NT2/D1 (cell line): Measurements from ENCODE around the gene SPINK4.

Experiments used
- DNase-seq: peaks from one replicate; pipeline ENCODE4 v3.0.0-alpha.2; 2011; ENCODE audit warnings: low read depth, low spot score
- H3K27me3 ChIP-seq: 2 replicates; pipeline ENCODE4 v1.6.0; 2011; ENCODE audit warnings: mild to moderate bottlenecking; ENCODE audit not compliant: insufficient read length, insufficient read depth
- H3K36me3 ChIP-seq: 2 replicates; pipeline ENCODE4 v1.6.1; 2011; ENCODE audit warnings: mild to moderate bottlenecking, low read length, mixed read lengths; ENCODE audit not compliant: insufficient read depth, insufficient read length
- H3K4me1 ChIP-seq: 2 replicates; pipeline ENCODE4 v1.5.1; 2011; ENCODE audit not compliant: insufficient read depth, insufficient read length
- H3K4me3 ChIP-seq: 2 replicates; pipeline ENCODE4 v1.5.1; 2011; ENCODE audit warnings: low read depth; ENCODE audit not compliant: insufficient read length
- H3K9ac ChIP-seq: 2 replicates; pipeline ENCODE4 v1.6.0; 2011; ENCODE audit warnings: low read depth; ENCODE audit not compliant: insufficient read length
- H3K9me3 ChIP-seq: 2 replicates; pipeline ENCODE4 v1.5.1; 2011; ENCODE audit warnings: mild to moderate bottlenecking, low read length; ENCODE audit not compliant: insufficient read depth
- SUZ12 ChIP-seq: IDR thresholded peaks from 2 replicates; pipeline ENCODE4 v1.6.1; 2011; ENCODE audit not compliant: insufficient read length, insufficient read depth; ENCODE audit errors: extremely low read depth
- YY1 ChIP-seq: IDR thresholded peaks from 2 replicates; pipeline ENCODE4 v1.6.1; 2011; ENCODE audit not compliant: insufficient read length, insufficient read depth
- ZNF274 ChIP-seq: IDR thresholded peaks from 2 replicates; pipeline ENCODE4 v1.6.1; 2011; ENCODE audit warnings: mild to moderate bottlenecking, low read depth, low read length

Gene SPINK4

DNA sequence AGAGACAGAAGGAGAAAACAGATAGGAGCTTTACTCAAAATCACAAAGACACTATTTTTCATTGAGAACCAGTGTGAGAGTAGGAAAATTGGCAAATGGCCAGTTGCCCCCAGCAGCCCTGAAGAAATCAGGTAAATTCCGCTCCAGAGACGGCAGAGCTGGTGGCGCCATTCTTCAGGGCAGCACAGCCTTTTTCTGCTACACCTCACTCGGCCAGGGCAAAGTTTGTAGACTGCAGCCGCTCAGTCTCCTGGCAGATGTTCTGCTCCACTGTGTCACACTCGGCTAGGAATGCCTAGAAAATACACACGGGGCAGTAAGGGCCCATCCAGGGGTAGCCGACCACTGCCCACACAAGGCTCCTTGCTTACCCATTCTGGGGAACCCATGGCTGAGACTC, 15.0 kb downstream of the SPINK4 start:
- Histone ChIP-seq H3K4me1 (no peaks in the 10 kb centered on the region), H3K9ac (no peak overlapping the region), H3K27me3 (no peaks in the 10 kb centered on the region), H3K36me3 (peaks cover 88% of the 10 kb centered on the region), H3K4me3 (no peak overlapping the region), H3K9me3 (no peaks in the 10 kb centered on the region)
- no peak for DNase-seq
- TF ChIP-seq YY1 (no peak), ZNF274 (no peak), SUZ12 (no peak)

DNA sequence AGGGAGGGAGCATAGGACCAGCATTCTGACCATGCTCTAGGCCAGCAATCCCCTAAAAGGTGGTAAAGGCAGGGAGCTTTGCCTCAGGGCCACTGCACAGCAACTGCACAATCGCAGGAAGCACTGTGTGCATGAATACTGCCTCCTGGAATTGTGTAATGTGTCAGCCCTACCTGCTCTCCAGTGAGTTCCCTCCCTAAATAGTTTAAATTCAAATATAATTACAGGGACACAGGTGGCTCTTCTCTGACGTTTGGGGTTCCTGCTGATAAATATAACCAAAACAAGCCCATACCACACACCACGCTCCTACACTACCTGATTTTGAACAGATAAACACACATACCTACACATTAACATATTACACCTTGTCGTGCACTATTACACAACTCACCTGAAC, 15.5 kb downstream of the SPINK4 start:
- DNase-seq, result no peak
- Histone ChIP-seq H3K4me1 (no peaks in the 10 kb centered on the region), H3K27me3 (no peaks in the 10 kb centered on the region), H3K9me3 (no peaks in the 10 kb centered on the region), H3K4me3 (no peak overlapping the region), H3K36me3 (peaks cover 88% of the 10 kb centered on the region), H3K9ac (no peak overlapping the region)
- TF ChIP-seq YY1 (no peak), ZNF274 (no peak), SUZ12 (no peak)

DNA sequence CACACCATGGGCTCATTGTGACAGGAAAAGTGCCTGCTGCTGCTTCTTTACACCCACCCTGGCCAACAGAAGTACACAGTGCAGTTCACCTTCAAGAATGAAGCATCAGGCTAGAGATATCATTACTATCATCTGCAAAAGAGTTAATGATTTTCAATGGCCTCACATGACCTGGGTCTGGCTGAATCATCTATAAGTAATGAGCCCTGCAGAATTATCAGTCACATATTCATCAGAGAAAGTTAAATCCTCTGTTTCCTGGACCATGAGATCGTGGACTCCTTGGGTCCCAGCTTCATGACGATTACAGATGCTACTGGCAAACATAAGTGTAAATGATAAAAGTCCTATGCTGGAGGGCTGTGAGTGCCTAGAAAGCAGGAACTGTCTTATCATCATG, 16.3 kb downstream of the SPINK4 start:
- Histone ChIP-seq H3K9me3 (no peaks in the 10 kb centered on the region), H3K36me3 (peaks cover 94% of the 10 kb centered on the region)
- TF ChIP-seq ZNF274, result no peak
- TF ChIP-seq SUZ12, result no peak
- no peak for TF ChIP-seq YY1

DNA sequence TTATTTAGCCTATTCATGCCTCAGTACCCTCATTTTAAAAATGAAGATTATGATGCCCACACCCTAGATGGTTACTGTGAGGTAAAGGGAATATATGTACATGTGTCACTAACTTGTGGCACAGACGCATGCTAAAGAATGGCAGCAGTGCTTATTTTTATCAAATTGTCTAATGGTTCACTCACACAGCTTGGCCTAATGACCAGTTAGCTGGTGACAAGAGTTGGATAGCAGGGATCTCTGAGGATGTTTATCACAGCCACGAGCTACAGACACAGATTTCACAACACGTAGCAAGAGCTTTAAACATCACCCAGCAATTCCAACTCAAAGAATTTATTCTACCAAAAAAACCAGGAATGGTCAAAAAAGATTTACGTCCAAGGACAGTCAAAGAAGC, 17.3 kb downstream of the SPINK4 start:
- H3K9me3 ChIP-seq, result no peaks in the 10 kb centered on the region
- no peak overlapping the region for H3K4me3 ChIP-seq
- no peaks in the 10 kb centered on the region for H3K27me3 ChIP-seq
- no peak overlapping the region for H3K9ac ChIP-seq
- H3K36me3 ChIP-seq, result peaks cover 97% of the 10 kb centered on the region
- no peaks in the 10 kb centered on the region for H3K4me1 ChIP-seq
- DNase-seq, result no peak
- TF ChIP-seq ZNF274, result no peak
- TF ChIP-seq SUZ12, result no peak
- TF ChIP-seq YY1, result no peak

More for the DNA sequence above, 16.3 kb downstream of the SPINK4 start:
- H3K27me3 ChIP-seq, result no peaks in the 10 kb centered on the region
- H3K9ac ChIP-seq, result no peak overlapping the region
- no peaks in the 10 kb centered on the region for H3K4me1 ChIP-seq
- DNase-seq, result no peak
- no peak overlapping the region for H3K4me3 ChIP-seq

DNA sequence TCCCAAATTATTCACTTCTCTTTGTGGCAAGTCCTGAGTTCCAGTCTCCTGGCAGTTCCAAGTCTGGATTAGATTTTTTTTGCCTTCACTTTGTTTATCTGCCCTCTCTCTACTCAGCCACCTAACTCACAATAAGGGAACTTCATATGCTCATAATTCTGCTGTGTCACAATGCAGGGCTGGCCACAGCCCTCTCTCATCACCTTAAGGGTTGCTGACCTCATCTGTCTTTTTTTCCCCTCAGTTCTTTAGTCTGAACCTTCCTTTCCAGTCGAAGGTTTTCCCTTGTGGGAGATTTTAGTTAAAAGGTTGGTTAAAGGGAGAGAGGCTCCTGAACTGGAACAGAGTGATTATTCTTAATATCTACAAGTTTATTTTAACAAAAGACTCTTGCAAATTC, 20.4 kb downstream of the SPINK4 start:
- H3K27me3 ChIP-seq, result no peaks in the 10 kb centered on the region
- H3K9me3 ChIP-seq, result no peaks in the 10 kb centered on the region
- H3K9ac ChIP-seq, result no peak overlapping the region
- peaks cover 72% of the 10 kb centered on the region for H3K36me3 ChIP-seq
- no peaks in the 10 kb centered on the region for H3K4me1 ChIP-seq
- TF ChIP-seq SUZ12 (no peak), YY1 (no peak), ZNF274 (no peak)
- DNase-seq, result no peak
- H3K4me3 ChIP-seq, result no peak overlapping the region

DNA sequence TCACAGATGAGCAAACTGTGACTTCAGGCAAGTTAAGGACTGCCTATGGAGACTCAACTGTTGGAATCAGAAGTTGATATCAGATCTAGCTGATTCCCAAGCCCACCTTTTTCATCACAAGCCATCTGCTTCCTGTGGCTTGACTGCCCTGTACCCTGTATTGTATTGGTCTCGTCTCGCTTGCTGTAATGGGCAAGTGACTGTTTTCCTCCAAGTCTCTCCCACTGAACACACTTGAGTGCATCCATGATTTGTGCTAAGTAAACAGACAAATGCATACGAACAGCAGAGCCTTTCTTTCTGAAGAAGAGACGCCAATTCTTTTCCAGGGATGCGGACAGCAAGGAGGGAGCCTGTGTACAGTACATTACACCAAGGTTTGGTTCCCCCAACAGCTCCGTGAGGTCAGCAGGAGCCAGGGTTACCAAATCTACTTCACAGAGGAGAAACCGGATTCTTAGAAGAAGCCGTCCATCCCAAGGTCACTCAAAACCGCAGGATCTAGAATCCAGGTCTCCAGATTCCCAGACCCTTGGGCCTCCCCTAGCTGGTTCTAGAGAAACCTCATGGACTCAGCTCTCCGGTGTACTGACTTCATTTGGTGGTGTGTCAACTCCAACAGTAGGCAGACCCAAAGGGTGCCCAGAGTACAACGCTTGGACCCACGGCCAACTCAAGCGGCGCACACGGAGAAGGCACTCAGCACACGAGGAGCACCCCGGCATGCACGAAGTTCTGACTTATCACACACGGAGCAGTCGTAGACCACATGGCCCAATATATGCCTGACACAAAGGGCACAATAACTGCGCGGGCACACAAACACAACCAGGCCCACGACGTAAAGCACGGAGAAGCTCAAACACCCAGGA, 23.4 kb downstream of the SPINK4 start:
- Histone ChIP-seq H3K4me1 (no peaks in the 10 kb centered on the region), H3K27me3 (no peaks in the 10 kb centered on the region), H3K4me3 (peak overlapping the region; percentile 100), H3K9ac (peak overlapping the region; percentile 97), H3K36me3 (peaks cover 68% of the 10 kb centered on the region), H3K9me3 (no peaks in the 10 kb centered on the region)
- no peak for DNase-seq
- TF ChIP-seq YY1 (no peak), SUZ12 (no peak), ZNF274 (no peak)

DNA sequence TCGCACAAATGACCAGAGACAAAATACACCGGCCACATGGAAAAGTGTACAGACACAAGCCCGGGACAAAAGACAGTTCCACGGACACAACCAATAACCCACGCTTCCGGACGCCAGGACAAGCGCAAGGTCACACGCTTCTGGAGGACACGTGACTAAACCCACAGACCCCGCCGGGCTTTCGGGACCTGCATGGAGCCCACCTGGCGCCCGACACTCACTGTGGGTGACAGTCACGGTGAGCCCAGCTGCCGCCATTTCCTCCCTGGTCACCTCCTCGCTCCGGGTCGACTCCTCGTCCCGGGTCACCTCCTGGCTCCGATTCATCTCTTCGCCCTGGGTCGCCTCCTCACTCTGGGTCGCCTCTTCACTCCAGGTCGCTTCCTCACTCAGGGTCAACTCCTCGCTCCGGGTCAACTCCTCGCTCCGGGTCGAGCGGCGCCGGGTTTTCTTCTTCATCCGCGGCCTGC, 24.1 kb downstream of the SPINK4 start:
- H3K9me3 ChIP-seq, result no peaks in the 10 kb centered on the region
- H3K4me1 ChIP-seq, result no peaks in the 10 kb centered on the region
- no peaks in the 10 kb centered on the region for H3K27me3 ChIP-seq
- peaks cover 68% of the 10 kb centered on the region for H3K36me3 ChIP-seq
- peak overlapping the region; percentile 100 for H3K4me3 ChIP-seq
- peak overlapping the region; percentile 97 for H3K9ac ChIP-seq
- DNase-seq, result no peak
- TF ChIP-seq ZNF274 (no peak), SUZ12 (no peak), YY1 (peak; percentile 11)
